SK-N-SH (cell line): ENCODE measurements around the gene MMP2. TPM values are rescaled to one million over a fixed set of nuclear protein-coding genes. Genes with fewer than 3 reads are reported as not detected.

Experiments
- CTCF ChIA-PET: fragments of 300-600, 350-600 bp; formaldehyde crosslinking; extraction: SDS; loops from one replicate; lab custom pipeline; 2021; lab: Yijun Ruan, JAX
- POLR2A ChIA-PET: fragments of 350-600 bp; sonication (Branson Sonifier 250); formaldehyde crosslinking; extraction: SDS; loops from one replicate; lab custom pipeline; 2020; ENCODE audit warnings: antibody characterized with exemption, inconsistent platforms; lab: Yijun Ruan, JAX
- DNase-seq: peaks from one replicate; pipeline ENCODE4 v3.0.0; 2012
- H2AFZ ChIP-seq: fragments of 200-600 bp; sonication (generic); 2 replicates; pipeline ENCODE4 v1.8.1; 2016; ENCODE audit warnings: antibody characterized with exemption, mild to moderate bottlenecking, low read depth
- H3F3A ChIP-seq: fragments of 200-600 bp; sonication (generic); replicated peaks from 2 replicates; pipeline ENCODE3; 2016; ENCODE audit warnings: antibody characterized with exemption, mild to moderate bottlenecking; ENCODE audit not compliant: insufficient read depth
- H3K27ac ChIP-seq, 2 experiments: fragments of 200-500 bp in 1 of 2; fragments of 200-600 bp in 1 of 2; sonication (Bioruptor generic) in 1 of 2; sonication (generic), shearing (Covaris generic) in 1 of 2; 2 replicates each; pipeline versions ENCODE4 v1.5.1 to v1.6.1; 2014 to 2016; ENCODE audit warnings: low read depth in 2 of 2, inconsistent platforms in 1 of 2, low read length in 1 of 2, mild to moderate bottlenecking in 1 of 2, mixed read lengths in 1 of 2
- H3K27me3 ChIP-seq: fragments of 200-600 bp; sonication (generic), shearing (Covaris generic); 2 replicates; pipeline ENCODE4 v1.6.1; 2016; ENCODE audit warnings: mixed run types; ENCODE audit not compliant: insufficient read depth
- H3K36me3 ChIP-seq, 2 experiments: fragments of 200-500 bp in 1 of 2; fragments of 200-600 bp in 1 of 2; sonication (Bioruptor generic) in 1 of 2; sonication (generic) in 1 of 2; replicated peaks in 1 of 2; 2 replicates each; pipeline versions ENCODE3 to v1.5.1; 2014 to 2016; ENCODE audit warnings: low read length in 1 of 2, mild to moderate bottlenecking in 1 of 2; ENCODE audit not compliant: insufficient read depth in 2 of 2, control insufficient read depth in 1 of 2
- H3K4me1 ChIP-seq, 2 experiments: fragments of 200-500 bp in 1 of 2; fragments of 200-600 bp in 1 of 2; sonication (Bioruptor generic) in 1 of 2; sonication (generic), shearing (Covaris generic) in 1 of 2; 2 replicates each; pipeline versions ENCODE4 v1.5.1 to v1.6.1; 2014 to 2016; ENCODE audit warnings: low read depth in 1 of 2, low read length in 1 of 2, mixed run types in 1 of 2; ENCODE audit not compliant: insufficient read depth in 2 of 2, control insufficient read depth in 1 of 2
- H3K4me2 ChIP-seq: fragments of 200-600 bp; sonication (generic), shearing (Covaris generic); 2 replicates; pipeline ENCODE4 v1.6.1; 2017; ENCODE audit warnings: mixed run types
- H3K4me3 ChIP-seq, 2 experiments: fragments of 200-500 bp in 1 of 2; fragments of 200-600 bp in 1 of 2; sonication (Bioruptor generic) in 1 of 2; sonication (generic), shearing (Covaris generic) in 1 of 2; 2 replicates each; pipeline versions ENCODE4 v1.5.1 to v1.8.1; 2014 to 2016; ENCODE audit warnings: low read depth in 2 of 2, inconsistent platforms in 1 of 2, low read length in 1 of 2, mild to moderate bottlenecking in 1 of 2, mixed read lengths in 1 of 2, moderate library complexity in 1 of 2
- H3K79me2 ChIP-seq: fragments of 200-600 bp; sonication (generic); 2 replicates; pipeline ENCODE4 v1.8.1; 2017; ENCODE audit warnings: mild to moderate bottlenecking; ENCODE audit not compliant: insufficient read depth
- H3K9ac ChIP-seq: fragments of 200-600 bp; sonication (generic); 2 replicates; pipeline ENCODE4 v1.6.1; 2017; ENCODE audit warnings: mixed run types
- H3K9me2 ChIP-seq: fragments of 200-600 bp; sonication (generic); 2 replicates; pipeline ENCODE4 v1.6.1; 2017; ENCODE audit warnings: mixed run types
- H3K9me3 ChIP-seq: fragments of 200-600 bp; sonication (generic); 2 replicates; pipeline ENCODE4 v1.6.1; 2017; ENCODE audit warnings: mixed run types, mild to moderate bottlenecking, moderate library complexity
- H4K20me1 ChIP-seq: fragments of 200-600 bp; sonication (generic); 2 replicates; pipeline ENCODE4 v1.6.1; 2017; ENCODE audit warnings: mild to moderate bottlenecking, mixed run types; ENCODE audit not compliant: insufficient read depth
- IRF3 ChIP-seq: fragments of 150-350 bp; IDR thresholded peaks from 2 replicates; pipeline ENCODE4 v1.6.1; 2016; ENCODE audit warnings: mild to moderate bottlenecking, low read depth, low read length
- JUND ChIP-seq: IDR thresholded peaks from 2 replicates; pipeline ENCODE4 v1.4.0; 2012
- NFIC ChIP-seq: IDR thresholded peaks from 2 replicates; pipeline ENCODE4 v1.4.0; 2012; ENCODE audit warnings: borderline replicate concordance
- PBX3 ChIP-seq: IDR thresholded peaks from 2 replicates; pipeline ENCODE4; 2012
- RCOR1 ChIP-seq: fragments of 150-350 bp; IDR thresholded peaks from 2 replicates; pipeline ENCODE4 v1.6.1; 2017; ENCODE audit warnings: antibody characterized with exemption, low read length
- REST ChIP-seq: IDR thresholded peaks from 2 replicates; pipeline ENCODE4 v1.6.1; 2012; ENCODE audit warnings: mild to moderate bottlenecking, low read depth, low read length, moderate library complexity
- TEAD4 ChIP-seq: IDR thresholded peaks from 2 replicates; pipeline ENCODE4 v1.4.0; 2012; ENCODE audit warnings: mild to moderate bottlenecking, borderline replicate concordance; ENCODE audit not compliant: insufficient read depth
- USF2 ChIP-seq: fragments of 150-350 bp; IDR thresholded peaks from 2 replicates; pipeline ENCODE4 v1.6.1; 2017; ENCODE audit warnings: antibody characterized with exemption, low read length, low read depth, borderline replicate concordance
- WGBS: methylation state at CpG from one replicate; pipeline ENCODE4 v1.1.6; 2017; ENCODE audit warnings: low lambda C conversion rate; 5-methylcytosine and 5-hydroxymethylcytosine counted together
- polyA plus RNA-seq, 3 experiments: library from polyadenylated mRNA; depleted of rRNA; stranded (reverse); fragments of >200 nt; gene quantifications; 2 replicates each; pipeline ENCODE4 v1.2.3, GENCODE V29; 2012

The MMP2 gene
- polyA plus RNA-seq, 1 of the 3 experiments (the other 2 are of a cell fraction), result 1,101 TPM

GRCh38 chr16:55552621-55553020 lies 73.6 kb downstream of the MMP2 start (continued):
- no peak for TF ChIP-seq IRF3
- peak; percentile 92 for TF ChIP-seq PBX3
- TF ChIP-seq USF2, result no peak
- peak; percentile 74 for TF ChIP-seq JUND
- no peak for TF ChIP-seq RCOR1

GRCh38 chr16:55555436-55555835 lies 76.4 kb downstream of the MMP2 start:
- Histone ChIP-seq H3K4me3 (no peak overlapping the region), H3K9me3 (0 out of 2 replicates have a peak, but pooled peaks cover 5% of the 10 kb centered on the region), H3K9ac (no peak overlapping the region), H3K4me1 (peaks cover 10 to 13% of the 10 kb centered on the region in 2 experiments; a peak in 3 of 4 replicates), H3K27me3 (no peaks in the 10 kb centered on the region), H3K79me2 (no peaks in the 10 kb centered on the region; the same call in 1 of the 2 replicates), H3K36me3 (peaks cover 58 to 75% of the 10 kb centered on the region in 2 experiments), H3K4me2 (no peak overlapping the region), H3K27ac (no peak overlapping the region), H3F3A (peaks cover 24% of the 10 kb centered on the region)
- whole genome bisulfite sequencing, result 64% methylated on average over 2 of the region's 2 CpGs
- CTCF ChIA-PET, result no interaction called here
- DNase-seq, result no peak
- TF ChIP-seq TEAD4 (no peak), PBX3 (no peak), REST (no peak), IRF3 (no peak), NFIC (no peak)
- TF ChIP-seq, all 33 proteins: peak for 0
- no peaks in the 10 kb centered on the region for H4K20me1 ChIP-seq
- H2AFZ ChIP-seq, result no peak overlapping the region
- POLR2A ChIA-PET, result no interaction called here
- H3K9me2 ChIP-seq, result no peaks in the 10 kb centered on the region

Other genes with a start within 250 kb of the MMP2 start
- not detected in 2 replicates for gene IRX6, start 155.0 kb upstream of the MMP2 start, polyA plus RNA-seq (2012; rRNA removed)
- gene LPCAT2, start 29.9 kb downstream of the MMP2 start, polyA plus RNA-seq (2012; rRNA removed), result 9.1 and 14.5 TPM in 2 replicates
- 0.13 and 0.24 TPM in 2 replicates for gene CAPNS2, start 87.5 kb downstream of the MMP2 start, polyA plus RNA-seq (2012; rRNA removed)
- 3.3 and 12.7 TPM in 2 replicates for gene SLC6A2, start 176.8 kb downstream of the MMP2 start, polyA plus RNA-seq (2012; rRNA removed)